ENCODE data around the gene MICAL2.
A peak's percentile ranks its signal among the peaks of the same experiment; 100 is the strongest.

MICAL2 gene

GRCh38 chr11:12156301-12157140 is 46.1 kb downstream of the MICAL2 start:
- DNase-seq, result no peak

- no peak for DNase-seq
Observed at GRCh38 chr11:12157241-12157661, 46.9 kb downstream of the MICAL2 start.

DNA sequence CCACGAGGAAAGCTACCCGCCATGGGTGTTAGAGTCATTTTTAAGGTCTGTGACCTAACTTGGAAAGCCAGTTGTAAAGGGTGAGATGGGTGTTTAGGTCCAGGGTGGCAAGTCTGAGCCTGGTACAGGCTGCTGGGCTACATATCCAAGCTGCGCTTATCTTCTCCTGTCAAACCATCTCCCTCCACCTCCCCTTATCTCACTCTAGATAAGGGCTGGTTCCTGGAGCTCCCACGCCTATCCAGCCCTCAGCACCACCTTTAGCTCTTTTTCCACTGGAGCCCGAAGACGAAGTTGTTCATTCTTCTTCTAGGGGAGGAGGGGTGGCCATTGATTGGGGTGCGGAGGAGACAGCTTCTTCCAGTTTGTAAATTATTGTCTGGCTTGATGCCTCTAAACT is 48.5 kb downstream of the MICAL2 start:
- DNase-seq, result no peak

GRCh38 chr11:12159351-12160099 is 49.1 kb downstream of the MICAL2 start:
- DNase-seq, result peak in 9 of 14 donors; percentile 13 to 74 (median 47)

- no peak for DNase-seq
Observed at GRCh38 chr11:12160231-12160630, 49.8 kb downstream of the MICAL2 start.

GRCh38 chr11:12160680-12161079 is 50.3 kb downstream of the MICAL2 start:
- DNase-seq, result no peak

DNA sequence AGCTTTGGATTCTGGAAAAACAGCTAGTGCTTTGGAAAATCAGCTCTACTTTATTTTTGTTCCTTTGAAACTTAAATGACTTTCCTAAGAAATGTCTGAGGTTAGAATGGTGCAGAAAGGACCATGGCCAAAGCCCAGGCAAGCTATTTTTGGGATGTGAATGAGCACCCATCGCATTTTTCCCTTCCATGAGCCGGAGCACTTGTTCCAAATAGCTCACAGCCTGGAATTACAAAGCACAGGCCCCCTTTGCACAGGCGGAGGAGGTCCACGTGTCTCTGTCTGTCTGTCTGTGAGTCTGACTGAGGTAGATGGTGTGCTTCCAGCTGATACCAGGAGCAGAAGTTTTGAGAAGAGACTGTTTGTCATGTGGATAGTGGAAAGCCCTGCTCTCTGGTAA is 50.7 kb downstream of the MICAL2 start:
- no peak for DNase-seq

GRCh38 chr11:12161603-12162350 is 51.4 kb downstream of the MICAL2 start:
- peak in 1 of 14 donors; percentile 85 for DNase-seq

GRCh38 chr11:12162652-12163051 is 52.3 kb downstream of the MICAL2 start:
- no peak for DNase-seq

DNA sequence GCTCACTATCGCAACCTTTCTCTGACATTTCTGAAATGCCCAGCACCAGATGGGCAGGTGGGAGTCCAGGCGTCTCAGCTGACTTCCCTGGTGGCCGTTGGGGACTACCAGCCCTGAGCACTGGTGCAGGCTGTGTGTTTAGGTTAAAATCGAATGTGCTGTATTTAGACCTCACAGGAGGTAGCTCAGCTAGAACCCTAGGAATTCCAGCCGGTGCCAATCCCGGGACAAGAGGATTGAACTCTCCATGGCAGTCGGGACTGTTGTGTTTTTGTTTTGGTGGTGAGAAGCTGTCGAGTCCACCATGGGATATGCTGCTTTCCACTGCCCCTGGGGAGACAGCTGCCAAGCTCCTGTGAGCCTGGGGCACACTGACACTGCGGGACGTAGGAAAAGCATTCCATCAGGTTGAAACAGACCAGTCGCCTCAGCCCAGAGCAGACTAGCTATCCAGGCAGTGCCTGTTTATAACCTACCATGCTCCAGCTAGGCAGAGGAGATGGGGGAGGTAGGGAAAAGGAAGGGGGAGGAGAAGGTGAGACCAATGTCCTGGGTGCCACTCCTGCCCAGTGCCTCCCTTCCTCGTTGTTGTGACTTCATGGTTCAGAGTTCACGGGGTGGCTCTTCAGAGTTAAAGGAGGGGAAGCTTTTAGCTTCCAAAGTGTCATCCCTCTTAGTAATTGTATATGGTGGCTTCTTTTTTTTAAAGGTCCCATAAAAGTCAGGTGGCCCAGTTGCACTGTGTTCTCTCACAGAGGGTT is 53.0 kb downstream of the MICAL2 start:
- DNase-seq, result no peak

- DNase-seq, result peak in 3 of 14 donors; percentile 21 to 27 (median 25)
Observed at GRCh38 chr11:12164061-12165014, 53.9 kb downstream of the MICAL2 start.

DNA sequence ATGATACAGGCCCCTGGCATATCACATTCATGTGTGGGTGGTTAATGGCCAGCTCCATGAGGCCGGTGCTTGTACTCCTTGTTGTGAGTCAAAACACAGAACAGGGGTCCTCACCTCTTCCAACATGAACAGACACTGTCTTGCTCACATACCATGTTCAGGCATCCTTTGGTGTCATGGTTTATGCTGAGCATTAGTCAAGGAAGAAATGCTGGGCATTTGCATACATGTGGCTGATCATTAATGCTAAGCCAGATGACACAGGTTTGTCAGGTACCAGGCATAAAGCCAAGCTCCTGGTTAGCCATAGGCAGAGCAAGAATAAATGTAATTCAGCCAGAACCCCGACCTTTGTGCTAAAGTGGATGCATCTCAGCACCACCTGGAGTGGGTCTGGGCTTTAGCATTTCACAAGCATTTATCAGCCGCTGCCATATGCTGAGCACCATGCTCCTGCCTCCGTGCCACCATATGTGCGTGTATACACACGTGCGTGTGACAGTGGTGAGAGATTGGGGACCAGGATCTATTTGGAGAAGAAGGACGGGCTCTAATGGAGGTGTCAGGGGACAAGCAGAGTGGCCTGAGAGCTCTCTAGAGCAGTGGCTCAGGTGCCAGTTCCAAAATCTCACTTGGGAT is 55.0 kb downstream of the MICAL2 start:
- DNase-seq, result peak in 1 of 14 donors; percentile 71

- no peak for DNase-seq
Observed at GRCh38 chr11:12166299-12167060, 56.1 kb downstream of the MICAL2 start.

GRCh38 chr11:12167061-12168000 is 56.9 kb downstream of the MICAL2 start:
- DNase-seq, result no peak

DNA sequence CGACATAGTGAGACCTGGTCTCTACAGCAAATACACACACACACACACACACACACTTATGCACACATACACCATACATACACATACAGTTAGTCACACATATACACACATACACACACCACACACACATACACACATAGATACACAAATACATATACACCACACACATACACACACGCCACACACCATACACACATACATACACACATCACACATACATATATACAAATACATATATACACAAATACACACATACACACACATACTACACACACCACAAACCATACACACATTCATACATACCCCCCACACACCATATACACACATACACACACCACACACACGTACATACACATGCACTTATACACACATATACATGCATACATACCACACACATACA is 57.7 kb downstream of the MICAL2 start:
- DNase-seq, result no peak

GRCh38 chr11:12169822-12170221 is 59.4 kb downstream of the MICAL2 start:
- DNase-seq, result no peak

GRCh38 chr11:12170501-12170900 is 60.1 kb downstream of the MICAL2 start:
- DNase-seq, result no peak

DNA sequence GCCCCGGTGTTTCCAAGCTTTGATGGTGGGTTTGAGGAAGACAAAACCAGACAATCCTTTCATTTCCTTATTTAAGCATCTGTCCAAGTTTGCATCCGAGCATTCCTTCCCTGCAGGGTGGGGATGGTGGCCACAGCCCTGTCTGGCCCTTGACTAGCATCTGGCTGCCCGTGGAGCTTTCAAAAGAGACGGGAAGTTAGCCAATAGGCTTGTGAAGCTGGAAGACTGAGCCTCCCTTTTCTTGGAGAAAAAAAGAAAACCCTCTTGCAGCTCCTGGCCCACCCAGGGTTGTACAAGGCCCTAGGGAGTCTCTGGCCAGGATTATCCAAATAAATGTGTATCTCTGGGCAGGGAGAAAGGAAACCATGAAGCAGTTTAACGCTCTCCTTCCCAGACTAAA is 60.6 kb downstream of the MICAL2 start:
- DNase-seq, result no peak

Data from C1 segment of cervical spinal cord (tissue), 14 donors.